OCI-M2 (cell line): Measurements from ENCODE around the gene NR1D1.

Experiments
- DNase-seq: peaks from one replicate; lab custom pipeline; 2025; ENCODE audit not compliant: unreplicated experiment; lab: John Stamatoyannopoulos, UW

NR1D1 gene

DNA sequence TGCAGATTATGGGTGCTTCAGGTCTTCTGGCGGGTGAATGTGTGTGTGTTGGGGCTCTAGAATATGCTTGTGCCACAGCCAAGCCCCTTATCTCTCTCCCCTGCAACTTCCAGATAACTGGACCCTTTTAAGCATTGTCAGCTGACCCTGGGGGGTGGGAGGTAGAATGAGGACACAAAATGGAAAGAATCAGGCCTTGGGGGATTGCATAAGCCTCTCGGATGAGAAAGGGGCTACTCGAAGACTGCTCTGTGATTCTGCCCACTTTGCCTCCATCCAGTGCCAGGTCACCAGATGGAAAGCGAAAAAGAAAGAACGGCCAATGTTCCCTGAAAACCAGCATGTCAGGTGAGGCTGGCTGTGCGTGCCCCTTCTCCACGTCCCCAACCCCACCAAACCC, 23.8 kb downstream of the NR1D1 start:
- DNase-seq = no peak

DNA sequence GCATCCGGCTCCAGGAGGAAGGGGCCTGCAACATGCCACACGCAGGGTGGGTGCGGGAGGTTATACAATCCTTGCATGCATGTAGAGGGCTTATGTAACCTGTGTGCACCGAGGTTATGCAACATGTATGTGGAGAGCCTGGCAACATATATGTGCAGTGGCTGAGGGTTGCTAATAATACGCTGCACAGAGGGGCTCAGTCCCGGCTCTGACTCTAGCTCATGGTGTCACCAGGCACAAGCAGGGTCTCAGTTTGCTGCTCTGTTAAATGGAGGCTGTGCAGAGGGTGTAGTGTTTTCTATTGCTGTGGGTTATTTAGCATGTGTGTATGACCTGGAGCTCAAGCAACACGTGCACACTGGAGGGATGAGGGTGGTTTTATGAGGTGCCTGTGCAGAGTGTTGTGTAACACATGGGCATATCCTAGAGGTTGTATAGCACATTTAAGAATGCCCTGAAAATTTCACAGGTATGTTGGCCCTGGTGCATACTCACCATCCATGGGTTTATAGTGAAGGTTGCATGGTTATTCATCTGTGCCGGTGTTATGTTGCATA, 24.4 kb downstream of the NR1D1 start:
- no peak for DNase-seq

DNA sequence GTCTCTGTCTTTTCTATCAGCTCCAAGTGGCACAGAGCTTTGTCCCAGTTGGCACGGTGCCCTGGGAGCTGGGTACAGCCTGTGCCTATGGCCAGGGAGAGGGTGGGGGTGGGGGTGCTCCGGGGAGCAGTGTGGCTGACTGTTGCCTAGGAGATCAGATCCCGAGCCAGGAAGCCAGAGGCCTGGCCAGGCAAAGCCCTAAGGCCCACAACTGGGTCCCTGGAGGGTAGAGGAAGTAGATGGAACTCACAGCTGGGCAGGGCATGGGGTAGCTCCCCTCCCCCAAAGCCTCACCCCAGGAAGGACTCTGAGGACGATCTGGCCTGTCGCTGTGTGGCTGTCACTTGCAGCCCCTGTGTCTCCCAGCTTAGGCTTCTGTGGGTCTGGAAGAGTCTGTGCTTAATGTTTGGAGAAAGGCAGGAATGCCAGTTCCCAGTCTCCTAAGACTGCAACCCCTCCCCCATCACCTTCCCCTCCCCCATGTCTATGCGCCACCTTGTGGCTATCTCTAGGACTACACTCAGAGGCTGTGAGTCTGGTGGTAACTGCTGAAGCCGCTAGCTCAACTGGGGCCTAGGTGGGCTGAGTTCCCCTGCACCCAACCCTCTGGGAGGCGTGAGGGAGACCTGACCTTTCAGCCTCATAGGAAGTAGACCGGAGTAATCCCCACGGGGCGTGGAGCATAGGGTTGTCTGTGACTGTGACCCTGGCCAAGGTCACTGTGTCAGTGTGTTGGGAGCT, 25.0 kb downstream of the NR1D1 start:
- no peak for DNase-seq

DNA sequence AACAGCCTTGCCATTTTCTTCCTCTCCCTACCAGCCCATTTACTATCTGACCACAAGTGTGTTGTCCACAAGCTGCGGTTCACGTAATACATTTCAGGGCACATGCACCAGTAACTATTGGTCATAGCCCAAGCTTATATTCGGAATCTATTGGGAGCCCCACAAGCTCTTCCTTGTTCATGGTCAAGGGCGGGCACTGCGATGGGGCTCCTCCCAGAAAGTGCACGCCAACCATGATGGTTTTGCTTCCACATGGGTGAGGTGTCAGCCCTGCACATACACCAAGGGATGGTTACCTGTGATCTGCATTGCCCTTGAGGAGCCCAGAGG, 25.6 kb downstream of the NR1D1 start:
- DNase-seq = no peak

DNA sequence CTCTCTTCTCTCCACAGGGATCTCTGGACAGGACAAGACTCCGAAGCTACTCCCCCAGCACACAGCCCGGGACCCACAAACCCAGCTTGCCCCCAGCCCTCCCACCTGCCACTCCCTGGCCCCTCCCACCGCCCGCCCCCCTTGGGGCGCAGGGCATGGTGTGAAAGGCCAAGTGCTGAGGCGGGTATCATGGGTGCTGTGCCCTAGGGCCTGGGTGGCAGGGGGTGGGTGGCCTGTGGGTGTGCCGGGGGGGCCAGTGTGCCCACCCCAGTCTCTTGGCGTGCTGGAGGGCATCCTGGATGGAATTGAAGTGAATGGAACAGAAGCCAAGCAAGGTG, 26.2 kb downstream of the NR1D1 start:
- no peak for DNase-seq

DNA sequence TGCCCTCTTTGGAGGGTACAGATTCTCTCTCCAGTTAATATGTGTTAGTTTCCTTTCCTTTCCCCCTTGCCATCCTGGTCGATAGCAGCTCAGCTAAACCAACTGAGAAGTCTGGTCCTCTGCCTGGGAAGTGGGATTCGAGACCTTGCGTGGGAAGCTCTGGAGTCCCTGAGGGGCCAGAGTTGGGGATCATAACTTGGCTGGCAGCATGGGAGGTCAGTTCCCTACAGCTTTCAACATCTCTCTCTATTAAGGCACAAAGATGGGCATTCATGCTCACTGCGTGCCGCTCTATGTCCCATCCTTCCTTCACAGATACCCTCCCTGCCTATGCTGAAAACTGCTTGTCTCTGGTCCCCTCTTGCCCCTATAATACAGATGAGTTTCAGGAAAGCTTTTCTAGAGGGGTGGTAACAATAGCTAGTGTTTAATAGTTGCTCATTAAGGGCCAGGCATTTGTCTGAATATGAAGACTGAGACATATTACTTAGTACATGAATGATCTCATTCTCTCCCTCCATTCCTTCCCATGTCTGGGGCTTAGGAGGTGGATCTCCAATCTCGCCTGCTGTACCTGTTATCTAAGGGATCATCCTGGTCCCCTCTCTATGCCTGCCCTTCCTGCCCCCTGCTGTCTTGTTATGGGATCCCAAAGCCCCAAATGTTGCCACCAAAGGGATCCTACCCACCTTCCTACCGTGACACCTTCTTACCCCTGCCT, 26.8 kb downstream of the NR1D1 start:
- no peak for DNase-seq

DNA sequence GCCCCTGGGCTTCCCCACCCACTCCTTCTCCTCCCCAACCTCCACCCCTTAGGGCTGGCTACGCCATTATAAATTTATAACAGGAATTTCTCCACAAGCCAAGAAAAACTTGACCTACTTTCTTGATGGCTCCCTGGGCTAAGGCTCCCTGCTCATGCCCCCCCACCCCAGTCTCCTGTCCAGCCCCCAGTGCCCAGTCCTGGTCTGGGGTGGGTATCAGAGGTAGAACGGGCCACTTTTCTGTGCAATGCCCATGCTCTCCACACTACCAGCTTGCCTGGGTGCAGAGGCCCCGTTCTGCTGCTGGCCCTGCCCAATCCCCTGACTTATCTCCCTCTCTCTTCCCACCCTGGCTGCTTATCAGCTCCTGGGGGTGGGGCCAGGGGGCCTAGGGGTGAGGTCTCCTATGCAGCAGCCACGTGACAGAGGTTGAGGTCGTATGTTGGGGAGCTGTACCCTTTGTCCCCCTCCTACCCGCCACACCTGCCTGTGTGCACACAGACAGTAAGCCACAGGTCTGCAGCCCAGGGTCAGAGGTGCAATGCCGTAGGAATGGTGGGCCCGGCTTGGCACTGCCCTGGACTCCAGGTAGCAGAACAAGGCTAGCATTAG, 27.5 kb downstream of the NR1D1 start:
- DNase-seq = no peak

DNA sequence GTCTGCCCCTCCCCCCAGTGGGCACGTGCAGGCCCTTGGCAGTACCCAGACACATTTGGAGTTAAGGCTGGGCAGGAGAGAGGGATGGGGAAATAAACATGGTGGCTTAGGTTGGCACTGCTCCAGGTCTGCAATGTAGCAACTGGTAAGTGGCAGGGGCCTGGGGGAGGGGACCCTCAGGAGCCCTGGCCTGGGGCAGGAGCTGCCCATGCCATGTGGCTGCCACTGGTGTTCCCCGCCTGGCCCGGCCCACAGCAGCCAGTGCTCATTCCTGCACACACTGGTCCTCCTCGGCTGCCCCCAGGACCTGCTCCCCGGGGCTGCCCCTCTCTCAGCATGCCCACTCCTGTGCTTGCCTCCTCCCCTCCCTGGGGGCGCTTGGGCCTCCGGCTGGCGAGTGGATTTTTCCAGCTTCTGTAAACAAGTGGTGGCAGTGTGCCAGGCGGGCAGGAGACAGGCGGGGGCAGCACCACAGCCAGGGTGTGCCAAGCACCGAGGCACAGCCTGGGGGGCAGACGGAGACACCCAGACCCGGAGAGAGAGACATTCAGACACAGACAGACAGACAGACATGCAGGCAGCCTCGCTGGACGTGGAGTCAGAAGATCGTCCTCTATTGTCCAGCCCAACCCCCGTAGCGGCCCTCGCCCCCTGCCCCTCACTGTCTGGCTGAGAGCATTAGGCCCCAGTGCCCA, 28.2 kb downstream of the NR1D1 start:
- DNase-seq = no peak

DNA sequence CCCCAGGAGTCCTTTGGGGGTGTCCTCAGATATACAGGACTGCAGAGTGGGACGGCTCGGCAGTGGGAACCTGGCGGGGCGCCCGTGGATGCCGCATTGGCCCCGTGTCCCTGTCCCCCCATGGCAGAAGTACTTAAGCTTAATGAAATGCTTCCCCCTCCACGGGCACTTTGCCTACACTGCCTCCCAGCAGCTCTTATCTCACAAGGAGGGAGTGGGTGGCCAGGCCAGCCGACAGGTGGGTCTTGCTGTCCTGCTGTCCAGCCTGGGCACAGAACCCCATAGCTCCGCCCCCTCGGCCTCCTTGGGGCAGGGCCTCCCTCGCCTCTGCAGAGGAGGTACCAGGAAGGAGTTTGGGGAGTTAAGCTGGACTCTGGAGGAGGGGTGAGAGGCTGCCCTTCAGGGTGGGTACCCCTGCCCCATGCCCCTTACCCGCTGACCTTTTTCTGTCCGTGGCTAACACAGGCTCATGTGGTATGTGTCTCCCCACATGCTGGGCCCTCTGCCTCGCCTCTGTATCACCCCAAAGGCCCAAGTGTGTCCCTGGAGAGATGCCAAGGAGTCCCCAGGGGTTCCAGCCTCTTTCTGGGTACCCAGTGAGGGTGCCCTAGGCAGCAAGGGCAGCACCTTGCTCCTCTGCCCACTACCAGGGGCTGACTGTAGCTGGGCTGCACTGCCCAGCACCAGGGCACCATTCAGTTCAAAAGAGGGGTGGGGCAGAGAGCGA, 28.9 kb downstream of the NR1D1 start:
- DNase-seq = no peak

DNA sequence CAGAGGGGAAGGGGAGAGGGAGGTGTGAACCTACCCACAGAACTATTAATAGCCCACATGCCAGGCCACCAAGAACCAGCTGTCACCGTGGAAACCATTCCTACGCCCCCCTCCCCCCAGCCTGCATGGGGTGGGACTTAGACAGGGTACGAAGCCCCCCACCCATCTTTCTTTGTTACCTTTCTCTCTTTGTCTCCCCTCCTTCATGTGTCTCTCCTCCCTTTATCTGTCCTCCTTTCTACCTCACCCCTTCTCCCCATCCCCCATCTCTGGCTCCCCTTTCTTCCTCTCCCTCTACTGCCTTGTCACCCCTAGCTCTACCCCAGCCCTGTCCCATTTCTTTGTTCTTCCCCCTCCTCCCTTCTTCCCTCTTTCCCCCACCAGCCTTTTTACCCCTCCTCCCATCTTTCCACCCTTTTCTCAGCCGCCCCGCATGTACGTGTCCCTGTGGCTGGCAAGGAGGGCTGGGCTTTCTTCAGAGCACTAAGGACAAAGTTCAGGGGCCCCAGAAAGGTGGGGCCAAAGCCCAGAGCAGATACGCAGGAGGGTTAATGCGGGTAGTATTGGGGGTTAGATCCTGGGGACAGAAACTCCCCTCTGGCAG, 29.6 kb downstream of the NR1D1 start:
- no peak for DNase-seq

DNA sequence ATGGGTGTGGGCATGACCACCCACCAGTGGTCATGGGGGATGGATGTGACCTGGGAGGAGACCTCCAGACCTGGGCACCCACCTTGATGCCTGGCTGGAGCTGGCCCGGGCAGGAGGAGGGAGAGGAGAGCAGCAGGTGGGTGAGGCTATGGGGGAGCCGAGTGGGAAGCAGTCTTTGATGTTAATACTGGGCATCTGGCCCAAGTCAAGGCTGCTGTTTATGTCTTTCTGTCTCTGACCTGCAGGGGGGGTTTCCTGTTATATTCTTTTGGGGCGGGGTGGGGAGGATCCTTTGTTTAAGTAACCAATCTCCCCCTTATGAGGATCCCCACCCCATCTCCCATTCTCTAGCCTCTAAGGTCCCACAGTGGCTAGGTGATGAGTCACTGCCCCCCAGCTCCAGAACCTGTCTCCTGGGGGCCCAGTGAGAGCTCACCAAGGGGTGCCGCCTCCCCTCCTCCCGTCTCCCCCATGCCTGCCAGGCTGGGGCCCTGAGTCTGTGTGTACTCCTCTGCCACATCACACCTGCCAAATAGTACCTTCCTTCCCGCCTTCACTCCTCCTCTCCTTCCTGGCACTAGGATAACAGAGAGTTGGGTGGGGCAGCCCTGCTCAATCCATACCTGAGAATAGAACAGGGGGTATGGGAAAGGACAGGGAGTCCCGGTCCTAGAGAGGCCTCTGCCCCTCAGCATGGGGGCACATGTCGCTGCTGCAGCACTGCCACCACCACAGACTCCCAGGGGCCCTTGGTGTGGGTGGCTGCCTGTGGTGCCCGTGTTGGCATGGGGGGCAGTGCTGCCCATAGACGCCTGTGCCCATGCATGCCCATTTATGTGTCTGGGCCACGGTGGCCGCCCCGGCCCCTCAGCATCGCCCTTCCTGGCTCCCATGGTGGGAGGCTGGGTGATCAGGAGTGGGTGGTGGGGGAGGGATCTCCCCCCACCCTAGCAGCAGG, 30.4 kb downstream of the NR1D1 start:
- no peak for DNase-seq

DNA sequence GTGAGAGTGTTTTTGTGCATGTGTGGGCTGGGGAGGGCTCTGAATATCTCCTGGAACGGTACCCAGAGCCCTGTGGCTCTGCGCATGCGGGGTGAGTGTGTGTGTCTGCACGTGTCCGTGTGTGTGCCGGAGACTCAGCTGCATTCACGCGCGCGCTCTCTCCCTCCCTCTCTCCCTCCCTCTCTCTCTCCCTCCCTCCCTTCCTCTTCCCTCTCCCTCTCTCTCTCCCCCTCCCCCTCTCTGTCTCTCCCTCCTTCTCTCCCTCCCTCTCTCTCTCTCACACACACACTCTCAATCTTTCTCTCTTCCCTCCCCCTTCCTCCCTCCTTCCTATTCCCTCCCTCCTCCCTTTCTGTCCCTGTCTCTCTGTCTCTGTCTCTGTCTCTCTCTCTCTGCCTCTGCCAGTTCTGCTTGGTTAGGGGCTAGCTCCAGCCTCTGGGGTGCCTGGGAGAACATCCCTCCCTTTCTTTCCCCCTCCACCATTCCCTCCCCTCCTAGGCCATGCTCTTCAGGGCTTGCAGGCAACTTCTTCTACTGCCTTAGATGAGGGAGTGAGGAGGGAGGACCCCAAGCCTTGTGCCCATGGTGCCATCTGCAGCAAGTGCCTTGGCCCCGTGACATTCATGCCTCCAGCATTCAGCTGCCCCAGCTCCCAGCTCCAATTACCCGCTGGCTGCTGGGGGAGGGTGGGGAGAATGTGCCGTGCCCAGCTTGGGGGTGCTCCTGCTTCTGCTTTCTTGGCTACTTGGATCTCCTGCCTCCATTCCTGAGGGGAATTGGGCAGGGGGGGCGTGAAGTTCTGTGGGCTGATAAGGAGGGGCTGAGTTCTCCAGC, 31.3 kb downstream of the NR1D1 start:
- DNase-seq = no peak

DNA sequence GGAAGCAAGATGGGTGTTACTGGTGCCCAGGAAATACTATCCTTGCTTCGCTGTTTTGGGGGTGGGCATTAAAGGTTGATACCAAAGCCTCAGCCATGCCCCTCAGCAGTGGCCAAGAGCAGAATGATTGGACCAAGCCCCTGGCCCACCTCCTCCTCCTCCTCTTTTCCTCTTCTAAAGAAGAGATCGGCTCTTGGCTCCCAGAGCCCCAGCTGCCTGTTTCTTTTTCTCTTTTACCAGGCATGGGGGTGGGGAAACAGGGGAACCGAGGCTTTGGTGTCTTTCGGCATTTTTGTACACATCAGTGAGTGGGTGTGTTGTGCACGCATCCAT, 31.8 kb downstream of the NR1D1 start:
- no peak for DNase-seq

DNA sequence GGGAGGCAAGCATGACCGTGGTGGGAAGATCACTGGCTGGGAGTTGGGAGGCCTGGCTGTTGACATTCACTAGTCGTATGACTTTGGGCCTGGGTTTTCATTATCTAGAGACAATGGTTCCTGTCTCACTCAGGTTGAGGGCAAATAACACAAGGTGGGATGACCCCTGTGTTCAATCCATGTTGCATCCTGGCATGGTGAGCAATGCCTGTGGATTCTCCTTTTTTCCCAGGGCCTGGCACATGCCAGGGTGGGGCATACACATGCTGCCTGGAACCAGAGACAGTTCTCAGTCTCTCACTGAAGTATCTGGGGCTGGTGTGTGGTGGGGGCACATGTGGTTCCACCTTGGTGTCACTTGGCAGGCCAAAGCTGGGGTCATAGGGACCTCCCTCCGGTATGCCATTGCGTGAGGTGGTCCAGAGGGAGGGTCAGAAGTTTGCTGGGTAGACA, 32.2 kb downstream of the NR1D1 start:
- no peak for DNase-seq

DNA sequence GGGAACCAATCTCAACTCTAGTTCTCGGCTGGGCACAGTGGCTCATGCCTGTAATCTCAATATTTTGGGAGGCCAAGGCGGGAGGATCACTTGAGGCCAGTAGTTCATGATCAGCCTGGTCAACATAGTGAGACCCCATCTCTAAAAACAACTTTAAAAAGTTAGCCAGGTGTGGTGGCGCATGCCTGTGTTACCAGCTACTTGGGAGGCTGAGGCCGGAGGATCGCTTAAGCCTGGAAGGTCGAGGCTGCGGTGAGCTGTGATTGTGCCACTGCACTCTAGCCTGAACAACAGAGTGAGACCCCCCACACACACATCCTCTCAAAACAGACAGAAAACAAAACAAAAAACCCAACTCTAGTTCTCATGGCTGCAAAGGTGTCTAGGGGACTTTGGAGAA, 32.7 kb downstream of the NR1D1 start:
- DNase-seq = no peak

DNA sequence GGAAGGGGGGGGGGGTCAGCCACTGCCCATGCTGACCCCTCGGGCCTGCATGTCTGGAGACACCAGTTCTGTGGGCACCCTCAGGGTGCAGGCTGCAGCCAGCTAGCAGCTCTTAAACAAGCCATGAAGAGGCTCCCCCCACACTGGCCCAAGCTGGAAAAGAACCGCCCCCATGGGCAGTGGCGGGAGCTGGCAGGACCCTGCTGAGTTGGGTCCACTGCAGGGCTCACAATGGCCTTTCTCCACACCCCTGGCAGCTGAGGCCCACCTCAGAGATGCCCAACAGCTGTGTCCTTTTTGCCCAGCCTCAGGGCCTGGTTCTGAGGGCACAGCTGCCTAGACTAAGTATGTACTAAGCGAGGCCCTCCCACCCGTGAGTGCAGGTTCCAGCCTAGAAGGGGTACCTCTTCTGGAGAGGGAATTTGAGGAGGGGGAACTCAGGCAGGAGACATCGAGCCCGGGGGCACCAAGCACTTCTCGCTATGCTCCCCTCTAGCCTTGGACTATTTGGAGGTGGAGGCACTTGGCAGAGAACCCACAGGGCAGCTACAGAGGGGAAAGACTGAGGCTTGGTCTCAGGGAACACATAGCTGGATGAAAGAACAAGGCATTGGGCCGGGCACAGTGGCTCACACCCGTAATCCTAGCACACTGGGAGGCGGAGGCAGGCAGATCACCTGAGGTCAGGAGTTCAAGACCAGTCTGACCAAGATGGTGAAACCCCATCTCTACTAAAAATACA, 34.4 kb downstream of the NR1D1 start:
- DNase-seq = no peak

DNA sequence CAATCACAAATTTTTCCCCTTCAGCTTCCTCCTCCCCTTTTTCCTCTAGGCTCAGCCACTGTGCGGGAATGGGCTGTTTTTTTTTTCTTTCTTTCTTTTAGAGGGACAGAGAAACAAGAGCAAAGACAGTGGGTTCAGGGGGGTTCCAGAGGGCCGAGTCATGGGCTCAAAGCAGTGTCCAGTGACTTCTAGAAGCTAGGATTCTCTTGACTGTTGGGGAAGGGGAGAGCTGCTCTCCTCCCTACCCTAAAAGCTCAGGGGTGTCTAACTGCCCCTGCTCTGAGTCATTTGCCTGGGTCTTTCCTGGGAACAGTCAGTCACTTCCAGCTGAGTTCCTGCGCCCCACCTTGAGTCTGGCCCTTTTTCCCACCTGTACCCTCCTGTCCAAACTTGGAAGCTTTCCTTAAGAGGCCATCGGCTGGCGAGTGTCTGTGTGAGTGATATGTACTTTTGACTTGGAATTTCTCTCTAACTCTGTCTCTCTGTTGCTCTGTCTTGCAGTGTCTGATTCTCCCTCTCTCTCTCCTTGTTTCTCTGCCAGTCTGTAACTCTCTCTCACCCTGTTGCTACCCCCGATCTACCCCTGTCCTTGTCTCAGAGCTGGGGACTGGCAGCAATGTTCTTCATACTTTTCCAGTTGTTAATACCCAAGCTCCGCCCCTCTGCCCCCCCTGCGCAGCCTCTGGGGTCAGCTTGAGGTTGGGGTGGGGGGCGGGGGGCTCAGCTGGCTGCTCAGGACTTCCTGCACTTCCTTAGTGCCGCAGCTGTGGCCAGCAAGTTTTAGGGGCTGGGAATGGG, 35.2 kb downstream of the NR1D1 start:
- no peak for DNase-seq
